Fibroblast of skin of abdomen (primary cell): Measurements from ENCODE around the gene NDNF.

ENCODE experiments used
- DNase-seq: peaks from one replicate; pipeline ENCODE4 v3.0.0-alpha.2; 2013

The NDNF gene

DNA sequence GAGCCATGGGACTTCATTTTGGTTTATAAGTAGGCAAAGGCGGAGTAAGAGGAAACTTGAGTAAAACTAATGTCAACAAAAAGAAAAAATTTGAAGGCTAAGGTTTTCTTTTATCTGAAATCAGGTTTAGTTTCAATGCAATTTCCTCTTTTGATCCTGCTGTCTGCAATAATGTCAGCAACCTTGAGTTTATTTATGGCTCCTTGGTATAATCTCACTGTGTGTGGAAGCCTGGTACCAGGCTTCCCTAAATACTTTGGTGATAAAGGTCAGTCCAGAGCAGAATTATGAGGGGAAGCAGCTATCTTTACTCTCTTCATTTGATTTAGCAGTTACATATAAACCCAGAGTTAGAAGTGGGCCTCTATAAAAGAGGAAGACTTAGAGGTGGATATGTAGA is 57.8 kb downstream of the NDNF start:
- no peak for DNase-seq

DNA sequence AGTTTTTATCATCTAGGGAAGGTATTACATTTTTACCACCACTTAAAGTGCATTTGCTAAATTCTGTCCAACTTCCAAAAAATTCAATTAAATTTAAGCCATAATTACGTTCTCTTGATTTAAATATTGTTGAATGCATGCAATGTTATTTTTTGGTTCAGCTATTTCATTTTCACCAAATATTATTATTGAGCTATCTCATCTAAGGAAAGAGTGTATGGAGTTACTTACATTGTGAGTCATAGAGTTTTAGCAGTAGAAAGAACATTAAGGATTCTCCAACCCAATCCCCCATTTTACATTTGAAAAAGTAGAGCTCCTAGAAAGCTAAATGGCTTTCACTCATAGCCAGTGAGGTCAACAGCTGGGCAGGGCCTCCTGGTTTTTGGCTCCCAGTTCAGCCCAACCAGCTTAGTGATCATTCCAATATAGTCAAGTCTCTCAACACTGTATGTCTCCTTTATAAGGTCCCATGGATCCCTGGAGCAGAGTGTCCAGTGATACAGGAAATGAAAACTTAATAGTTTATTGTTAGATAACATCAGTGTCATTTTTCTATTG is 60.5 kb downstream of the NDNF start:
- no peak for DNase-seq

DNA sequence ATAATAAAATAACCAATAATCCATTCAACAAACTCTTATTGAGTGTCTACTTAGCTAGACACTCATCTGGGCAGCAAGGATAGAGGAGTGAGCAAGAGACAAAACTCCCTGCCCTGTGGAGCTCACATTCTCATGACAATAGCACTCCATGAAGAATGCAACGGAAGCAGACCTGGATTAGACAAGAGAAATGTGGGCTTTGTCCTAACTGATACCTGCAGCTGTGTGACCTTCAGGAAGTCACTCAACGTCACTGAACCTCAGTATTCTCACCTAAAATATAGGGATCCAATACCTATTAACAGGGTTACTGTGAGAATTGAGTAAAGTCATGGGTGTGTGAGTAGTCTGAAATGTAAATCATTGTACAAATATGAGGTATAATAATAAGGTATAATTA is 61.2 kb downstream of the NDNF start:
- no peak for DNase-seq

DNA sequence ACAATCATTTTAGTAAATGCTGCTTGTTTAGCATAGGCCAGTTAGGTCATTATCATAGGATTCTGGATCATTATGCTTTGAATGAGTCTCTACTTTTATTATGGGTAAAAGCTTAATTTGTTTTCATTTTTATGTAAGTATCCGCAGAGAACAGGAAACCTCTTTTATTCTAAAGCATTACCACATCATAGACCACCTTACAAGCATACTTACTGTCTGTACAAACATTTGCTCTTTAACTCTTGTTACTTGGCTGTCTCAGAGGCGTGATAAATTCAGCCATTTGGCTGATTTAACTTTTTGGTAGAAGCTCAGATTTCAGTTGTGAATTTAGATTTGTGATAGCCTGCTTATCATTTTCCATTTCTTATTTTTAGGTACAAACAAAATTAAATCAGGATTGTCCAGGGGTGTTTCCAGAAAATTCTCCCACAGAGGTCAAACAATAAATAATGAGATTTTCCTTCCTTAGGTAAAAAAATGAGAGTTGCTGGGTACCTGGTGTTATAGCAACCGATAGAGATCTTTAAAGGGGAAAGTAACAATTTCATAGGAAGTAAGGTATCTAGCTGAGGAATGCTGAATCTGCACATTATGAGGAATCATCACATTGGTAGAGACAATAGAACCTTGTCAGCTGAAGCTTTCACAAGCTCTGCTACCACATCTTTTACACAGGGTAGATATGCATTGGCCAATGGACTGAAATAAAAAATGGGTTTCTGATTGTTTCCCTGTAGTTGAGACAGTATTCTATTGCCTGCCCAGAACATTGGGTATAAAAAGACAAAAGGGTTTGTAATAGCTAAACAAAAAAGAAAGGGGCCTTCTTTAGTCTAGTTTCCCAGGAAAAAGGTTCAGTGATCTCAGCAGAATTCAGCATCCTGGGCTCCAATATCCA is 62.5 kb downstream of the NDNF start:
- DNase-seq, result no peak

DNA sequence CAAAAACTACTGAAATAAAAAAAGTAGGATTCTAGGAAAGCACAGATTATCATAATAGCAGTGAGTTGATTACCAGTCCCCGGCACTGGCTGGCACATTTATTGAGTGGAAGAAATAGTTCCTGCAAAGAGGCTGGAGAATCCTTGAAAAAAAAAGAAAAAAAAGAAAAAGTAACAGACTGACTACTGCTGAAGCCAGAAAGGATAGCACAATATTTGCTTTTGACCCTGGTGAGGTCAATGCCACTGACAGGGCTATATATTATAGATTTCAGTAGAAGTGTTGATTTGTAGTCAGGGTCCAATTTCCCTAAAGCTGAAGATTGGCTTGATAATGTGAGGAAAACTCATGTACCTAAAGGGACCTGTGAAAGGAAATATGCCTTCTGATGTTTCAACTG is 64.7 kb downstream of the NDNF start:
- DNase-seq, result no peak

DNA sequence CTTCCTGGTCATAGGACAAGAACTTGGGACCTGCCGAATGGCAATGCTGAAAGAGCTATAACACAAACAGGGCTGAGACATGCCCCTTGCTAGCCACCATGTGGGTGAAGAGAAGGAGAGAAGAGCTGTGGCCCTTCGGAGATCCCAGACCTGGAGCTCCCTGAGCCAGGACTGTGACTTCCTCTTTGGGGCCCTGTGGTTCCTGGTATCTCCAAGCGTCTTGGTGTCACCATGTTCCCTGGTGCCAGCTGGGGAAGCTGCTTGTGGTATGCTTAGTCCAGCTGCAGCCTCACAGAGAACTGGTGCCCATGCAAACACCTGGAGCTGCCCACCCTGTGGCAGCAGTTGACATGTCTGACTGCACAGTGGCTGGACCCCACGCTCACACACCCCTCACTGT is 68.5 kb downstream of the NDNF start:
- no peak for DNase-seq

DNA sequence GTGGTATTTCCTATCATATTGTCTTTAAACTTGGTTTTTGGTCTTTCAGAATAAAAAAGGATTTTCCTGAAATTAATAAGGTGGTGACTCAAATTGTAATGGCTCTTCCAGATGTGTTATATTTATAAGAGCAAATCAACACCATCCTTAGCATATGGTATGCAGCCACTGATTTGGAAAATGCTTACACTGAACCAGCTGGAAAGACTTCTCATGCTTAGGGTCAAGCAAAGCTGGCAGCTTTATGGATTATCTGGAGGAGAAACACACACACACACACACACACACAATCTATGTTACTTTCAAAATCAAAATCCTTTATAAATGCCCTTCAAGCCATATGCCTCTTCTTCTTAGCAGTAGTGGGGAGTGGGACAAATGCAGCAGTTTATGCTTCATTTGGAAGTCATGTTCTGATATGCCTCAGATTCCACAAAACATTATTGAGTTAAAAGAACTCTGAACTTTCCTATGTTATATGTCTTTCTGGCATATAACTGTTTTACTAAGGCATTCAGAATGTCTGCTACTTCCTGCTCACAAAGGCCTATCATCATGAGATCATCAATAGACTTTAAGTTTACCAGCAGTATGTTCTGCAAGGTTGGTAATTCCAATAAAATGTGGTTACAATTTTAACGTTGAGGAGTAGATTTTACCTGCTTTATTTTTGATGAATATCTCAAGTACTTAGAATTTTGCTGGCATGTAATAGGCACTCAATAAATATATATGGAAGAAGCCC is 76.9 kb downstream of the NDNF start:
- peak; percentile 31 for DNase-seq

DNA sequence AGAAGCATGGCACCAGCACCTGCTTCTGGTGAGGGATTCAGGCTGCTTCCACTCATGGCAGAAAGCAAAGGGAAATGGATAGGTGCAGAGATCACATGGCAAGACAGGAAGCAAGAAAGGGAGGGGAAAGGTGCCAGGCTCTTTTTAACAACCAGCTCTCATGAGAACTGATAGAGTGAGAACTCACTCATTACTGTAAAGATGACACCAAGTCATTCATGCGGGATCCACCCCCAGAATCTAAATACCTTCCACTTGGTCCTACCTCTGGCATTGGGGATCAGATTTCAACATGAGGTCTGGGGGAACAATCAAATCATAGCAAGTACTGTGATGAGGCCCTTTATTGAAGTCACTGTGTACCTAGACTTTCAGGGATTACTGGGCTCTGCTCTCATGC is 77.8 kb downstream of the NDNF start:
- DNase-seq, result no peak

DNA sequence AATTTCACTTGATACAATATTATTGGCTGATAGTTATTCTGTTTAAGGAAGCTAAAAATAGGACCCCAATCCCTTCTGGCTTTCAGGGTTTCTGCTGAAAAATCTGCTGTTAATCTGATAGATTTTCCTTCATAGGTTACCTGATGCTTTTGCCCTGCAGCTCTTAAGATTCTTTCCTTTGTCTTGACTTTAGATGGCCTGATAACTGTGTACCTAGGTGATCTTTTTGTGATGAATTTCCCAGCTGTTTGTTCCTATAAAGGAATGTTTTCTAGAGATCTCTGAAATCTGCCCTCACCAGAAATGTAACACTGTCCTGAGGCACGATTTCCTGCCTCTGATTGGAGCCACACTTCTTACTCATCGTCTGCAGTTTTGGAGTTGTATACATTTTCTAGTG is 80.5 kb downstream of the NDNF start:
- DNase-seq, result no peak

DNA sequence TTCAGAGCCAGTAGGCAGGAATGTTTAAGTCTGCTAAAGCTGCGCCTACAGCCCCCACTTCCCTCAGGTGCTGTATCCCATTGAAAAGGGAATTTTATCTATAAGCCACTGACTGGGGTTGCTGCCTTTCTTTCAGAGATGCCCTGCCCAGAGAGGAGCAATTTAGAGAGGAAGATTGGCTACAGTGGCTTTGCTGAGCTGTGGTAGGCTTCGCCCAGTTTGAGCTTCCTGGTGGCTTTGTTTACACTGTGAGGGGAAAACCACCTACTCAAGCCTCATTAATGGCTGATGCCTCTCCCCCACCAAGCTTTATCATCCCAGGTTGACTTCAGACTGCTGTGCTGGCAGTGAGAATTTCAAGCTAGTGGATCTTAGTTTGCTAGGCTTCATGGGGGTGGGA is 82.1 kb downstream of the NDNF start:
- DNase-seq, result no peak
